Measurements from ENCODE around the gene NCS1.

GRCh38 chr9:130126721-130127433 lies 45.3 kb upstream of the NCS1 start:
- TF ChIP-seq CTCF (IDR thresholded peaks at IDR 0.05) (no peak), POLR2A (IDR thresholded peaks at IDR 0.05) (no peak)
